ENCODE measurements around the gene CHKB.
"Not testable (repeated sequence)": the region's sequence is repeated elsewhere in the genome, so short reads cannot be mapped to it uniquely, and the experiment has no call there.

Gene CHKB

GRCh38 chr22:50544746-50545253 lies 37.8 kb downstream of the CHKB start:
- H3K27me3 ChIP-seq (ENCODE audit: control insufficient read depth, insufficient read depth, low read length), result no peaks in the 10 kb centered on the region
- H2AFZ ChIP-seq, result peak overlapping the region; percentile 65
- H3K27ac ChIP-seq, result peak overlapping the region; percentile 86
- H3K36me3 ChIP-seq (ENCODE audit: control insufficient read depth, insufficient read depth, low read length), result no peaks in the 10 kb centered on the region
- H3K9me3 ChIP-seq (ENCODE audit: control insufficient read depth, low read length), result no peaks in the 10 kb centered on the region
- H3K79me2 ChIP-seq, result no peaks in the 10 kb centered on the region
- no peak overlapping the region for H3K9ac ChIP-seq
- no peak for TF ChIP-seq CTCF (IDR thresholded peaks at IDR 0.05)
- peak overlapping the region; percentile 56 for H3K4me2 ChIP-seq (ENCODE audit: low read length)
- H3K4me3 ChIP-seq (ENCODE audit: low read depth, low read length), result no peak overlapping the region
- H3K4me1 ChIP-seq, result peaks cover 7% of the 10 kb centered on the region

- no peaks in the 10 kb centered on the region for H3K36me3 ChIP-seq (ENCODE audit: control insufficient read depth, insufficient read depth, low read length)
- no peak overlapping the region for H3K9ac ChIP-seq
- H3K4me2 ChIP-seq (ENCODE audit: low read length), result peak overlapping the region; percentile 71
- no peaks in the 10 kb centered on the region for H3K27me3 ChIP-seq (ENCODE audit: control insufficient read depth, insufficient read depth, low read length)
- TF ChIP-seq CTCF (IDR thresholded peaks at IDR 0.05), result peak; percentile 66
- peak overlapping the region; percentile 65 for H2AFZ ChIP-seq
- H3K4me1 ChIP-seq, result peaks cover 7% of the 10 kb centered on the region
- peak overlapping the region; percentile 86 for H3K27ac ChIP-seq
- H3K9me3 ChIP-seq (ENCODE audit: control insufficient read depth, low read length), result no peaks in the 10 kb centered on the region
- no peaks in the 10 kb centered on the region for H3K79me2 ChIP-seq
- H3K4me3 ChIP-seq (ENCODE audit: low read depth, low read length), result peak overlapping the region; percentile 36
Observed at GRCh38 chr22:50544078-50544745, 38.4 kb downstream of the CHKB start.

DNA sequence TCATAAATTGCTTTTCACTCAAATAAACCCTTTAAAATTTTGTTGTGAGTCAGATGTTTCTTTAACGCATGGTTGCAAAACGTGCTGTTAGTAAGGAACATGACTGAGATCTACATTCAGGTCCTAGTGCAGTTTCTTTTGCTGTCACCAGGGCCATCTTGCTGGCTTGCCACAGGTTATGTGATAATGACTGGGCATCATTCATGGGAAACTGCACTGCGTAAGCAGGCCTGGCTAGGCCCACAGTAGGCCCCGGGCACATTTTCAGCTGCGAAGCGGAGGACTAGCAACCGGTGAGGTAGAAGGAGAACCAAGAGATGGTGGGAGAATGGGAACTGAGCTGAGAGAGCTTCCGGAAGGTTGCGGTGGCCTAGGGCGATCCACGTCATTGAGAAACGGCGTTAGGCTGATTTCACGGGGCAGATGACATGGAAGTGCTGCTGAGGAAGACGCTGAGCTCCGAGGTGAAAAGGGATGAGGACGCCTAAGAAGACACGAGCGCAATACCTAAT lies 40.2 kb downstream of the CHKB start:
- Histone ChIP-seq H2AFZ (no peak overlapping the region), H3K4me1 (peaks cover 7% of the 10 kb centered on the region), H3K27me3 (ENCODE audit: control insufficient read depth, insufficient read depth, low read length) (no peaks in the 10 kb centered on the region), H3K79me2 (no peaks in the 10 kb centered on the region), H3K27ac (peak overlapping the region; percentile 53), H3K9me3 (ENCODE audit: control insufficient read depth, low read length) (no peaks in the 10 kb centered on the region), H3K36me3 (ENCODE audit: control insufficient read depth, insufficient read depth, low read length) (no peaks in the 10 kb centered on the region), H3K4me3 (ENCODE audit: low read depth, low read length) (no peak overlapping the region), H3K4me2 (ENCODE audit: low read length) (no peak overlapping the region), H3K9ac (no peak overlapping the region)
- no peak for TF ChIP-seq CTCF (IDR thresholded peaks at IDR 0.05)

GRCh38 chr22:50541667-50542026 lies 41.0 kb downstream of the CHKB start:
- H3K27ac ChIP-seq, result peak overlapping the region; percentile 53
- not testable (repeated sequence) for H3K9me3 ChIP-seq (ENCODE audit: control insufficient read depth, low read length); H3K36me3 ChIP-seq (ENCODE audit: control insufficient read depth, insufficient read depth, low read length); H3K79me2 ChIP-seq; H3K9ac ChIP-seq; H3K4me1 ChIP-seq; H3K4me3 ChIP-seq (ENCODE audit: low read depth, low read length); H3K27me3 ChIP-seq (ENCODE audit: control insufficient read depth, insufficient read depth, low read length); H2AFZ ChIP-seq; H3K4me2 ChIP-seq (ENCODE audit: low read length)

DNA sequence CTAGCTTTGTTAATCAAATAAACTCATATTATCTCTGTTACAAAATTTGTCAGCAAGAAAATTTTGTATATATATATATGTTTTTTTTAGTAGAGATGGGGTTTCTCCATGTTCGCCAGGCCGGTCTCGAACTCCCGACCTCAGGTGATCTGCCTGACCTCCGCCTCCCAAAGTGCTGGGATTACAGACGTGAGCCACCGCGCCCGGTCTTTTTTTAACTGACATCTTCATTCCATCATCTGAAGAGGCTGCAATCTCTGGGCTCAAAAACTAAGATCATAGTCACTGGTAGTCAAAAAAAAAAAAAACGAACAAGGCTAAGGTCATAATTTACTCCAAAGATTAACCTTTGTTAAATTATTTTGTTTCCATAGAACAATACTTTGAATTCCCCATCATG lies 42.3 kb downstream of the CHKB start:
- Histone ChIP-seq H3K27me3 (ENCODE audit: control insufficient read depth, insufficient read depth, low read length) (no peaks in the 10 kb centered on the region), H3K36me3 (ENCODE audit: control insufficient read depth, insufficient read depth, low read length) (no peaks in the 10 kb centered on the region), H3K9ac (no peak overlapping the region), H3K4me1 (peaks cover 3% of the 10 kb centered on the region), H3K9me3 (ENCODE audit: control insufficient read depth, low read length) (no peaks in the 10 kb centered on the region), H3K4me3 (ENCODE audit: low read depth, low read length) (no peak overlapping the region), H3K79me2 (no peaks in the 10 kb centered on the region), H3K27ac (peak overlapping the region; percentile 87), H3K4me2 (ENCODE audit: low read length) (no peak overlapping the region), H2AFZ (no peak overlapping the region)
- TF ChIP-seq CTCF (IDR thresholded peaks at IDR 0.05), result no peak
